SK-N-SH (cell line): ENCODE data around the gene ETV3. TPM values are rescaled to one million over a fixed set of nuclear protein-coding genes. Genes with fewer than 3 reads are reported as not detected.

Experiments used
- CTCF ChIA-PET: fragments of 300-600, 350-600 bp; formaldehyde crosslinking; extraction: SDS; loops from one replicate; lab custom pipeline; 2021; lab: Yijun Ruan, JAX
- POLR2A ChIA-PET: fragments of 350-600 bp; sonication (Branson Sonifier 250); formaldehyde crosslinking; extraction: SDS; loops from one replicate; lab custom pipeline; 2020; ENCODE audit warnings: antibody characterized with exemption, inconsistent platforms; lab: Yijun Ruan, JAX
- DNase-seq: peaks from one replicate; pipeline ENCODE4 v3.0.0; 2012
- H2AFZ ChIP-seq: fragments of 200-600 bp; sonication (generic); 2 replicates; pipeline ENCODE4 v1.8.1; 2016; ENCODE audit warnings: antibody characterized with exemption, mild to moderate bottlenecking, low read depth
- H3F3A ChIP-seq: fragments of 200-600 bp; sonication (generic); replicated peaks from 2 replicates; pipeline ENCODE3; 2016; ENCODE audit warnings: antibody characterized with exemption, mild to moderate bottlenecking; ENCODE audit not compliant: insufficient read depth
- H3K27ac ChIP-seq, 2 experiments: fragments of 200-500 bp in 1 of 2; fragments of 200-600 bp in 1 of 2; sonication (Bioruptor generic) in 1 of 2; sonication (generic), shearing (Covaris generic) in 1 of 2; 2 replicates each; pipeline versions ENCODE4 v1.5.1 to v1.6.1; 2014 to 2016; ENCODE audit warnings: low read depth in 2 of 2, inconsistent platforms in 1 of 2, low read length in 1 of 2, mild to moderate bottlenecking in 1 of 2, mixed read lengths in 1 of 2
- H3K27me3 ChIP-seq: fragments of 200-600 bp; sonication (generic), shearing (Covaris generic); 2 replicates; pipeline ENCODE4 v1.6.1; 2016; ENCODE audit warnings: mixed run types; ENCODE audit not compliant: insufficient read depth
- H3K36me3 ChIP-seq, 2 experiments: fragments of 200-500 bp in 1 of 2; fragments of 200-600 bp in 1 of 2; sonication (Bioruptor generic) in 1 of 2; sonication (generic) in 1 of 2; replicated peaks in 1 of 2; 2 replicates each; pipeline versions ENCODE3 to v1.5.1; 2014 to 2016; ENCODE audit warnings: low read length in 1 of 2, mild to moderate bottlenecking in 1 of 2; ENCODE audit not compliant: insufficient read depth in 2 of 2, control insufficient read depth in 1 of 2
- H3K4me1 ChIP-seq, 2 experiments: fragments of 200-500 bp in 1 of 2; fragments of 200-600 bp in 1 of 2; sonication (Bioruptor generic) in 1 of 2; sonication (generic), shearing (Covaris generic) in 1 of 2; 2 replicates each; pipeline versions ENCODE4 v1.5.1 to v1.6.1; 2014 to 2016; ENCODE audit warnings: low read depth in 1 of 2, low read length in 1 of 2, mixed run types in 1 of 2; ENCODE audit not compliant: insufficient read depth in 2 of 2, control insufficient read depth in 1 of 2
- H3K4me2 ChIP-seq: fragments of 200-600 bp; sonication (generic), shearing (Covaris generic); 2 replicates; pipeline ENCODE4 v1.6.1; 2017; ENCODE audit warnings: mixed run types
- H3K4me3 ChIP-seq, 2 experiments: fragments of 200-500 bp in 1 of 2; fragments of 200-600 bp in 1 of 2; sonication (Bioruptor generic) in 1 of 2; sonication (generic), shearing (Covaris generic) in 1 of 2; 2 replicates each; pipeline versions ENCODE4 v1.5.1 to v1.8.1; 2014 to 2016; ENCODE audit warnings: low read depth in 2 of 2, inconsistent platforms in 1 of 2, low read length in 1 of 2, mild to moderate bottlenecking in 1 of 2, mixed read lengths in 1 of 2, moderate library complexity in 1 of 2
- H3K79me2 ChIP-seq: fragments of 200-600 bp; sonication (generic); 2 replicates; pipeline ENCODE4 v1.8.1; 2017; ENCODE audit warnings: mild to moderate bottlenecking; ENCODE audit not compliant: insufficient read depth
- H3K9ac ChIP-seq: fragments of 200-600 bp; sonication (generic); 2 replicates; pipeline ENCODE4 v1.6.1; 2017; ENCODE audit warnings: mixed run types
- H3K9me2 ChIP-seq: fragments of 200-600 bp; sonication (generic); 2 replicates; pipeline ENCODE4 v1.6.1; 2017; ENCODE audit warnings: mixed run types
- H3K9me3 ChIP-seq: fragments of 200-600 bp; sonication (generic); 2 replicates; pipeline ENCODE4 v1.6.1; 2017; ENCODE audit warnings: mixed run types, mild to moderate bottlenecking, moderate library complexity
- H4K20me1 ChIP-seq: fragments of 200-600 bp; sonication (generic); 2 replicates; pipeline ENCODE4 v1.6.1; 2017; ENCODE audit warnings: mild to moderate bottlenecking, mixed run types; ENCODE audit not compliant: insufficient read depth
- ELF1 ChIP-seq: IDR thresholded peaks from 2 replicates; pipeline ENCODE4 v1.4.0; 2012
- EP300 ChIP-seq, 2 experiments: IDR thresholded peaks; 2 replicates each; pipeline versions ENCODE4 v1.4.0 to v1.6.1; 2012; ENCODE audit warnings: borderline replicate concordance in 1 of 2, low read depth in 1 of 2, low read length in 1 of 2
- EZH2phosphoT487 ChIP-seq: fragments of 200-600 bp; sonication (generic); IDR thresholded peaks from 2 replicates; pipeline ENCODE4 v1.6.1; 2017; ENCODE audit warnings: low read depth, mixed run types, mild to moderate bottlenecking, antibody characterized with exemption, moderate library complexity, borderline replicate concordance
- GABPA ChIP-seq: IDR thresholded peaks from 2 replicates; pipeline ENCODE4 v1.4.0; 2012; ENCODE audit warnings: low read depth, mild to moderate bottlenecking
- JUND ChIP-seq: IDR thresholded peaks from 2 replicates; pipeline ENCODE4 v1.4.0; 2012
- MXI1 ChIP-seq: IDR thresholded peaks from 2 replicates; pipeline ENCODE4 v1.6.1; 2012; ENCODE audit warnings: mild to moderate bottlenecking, low read depth, low read length, improper control_type of control experiment
- NFIC ChIP-seq: IDR thresholded peaks from 2 replicates; pipeline ENCODE4 v1.4.0; 2012; ENCODE audit warnings: borderline replicate concordance
- NRF1 ChIP-seq: IDR thresholded peaks from 2 replicates; pipeline ENCODE4 v1.6.1; 2012; ENCODE audit warnings: low read depth, mild to moderate bottlenecking, low read length
- RCOR1 ChIP-seq: fragments of 150-350 bp; IDR thresholded peaks from 2 replicates; pipeline ENCODE4 v1.6.1; 2017; ENCODE audit warnings: antibody characterized with exemption, low read length
- RFX5 ChIP-seq: IDR thresholded peaks from 2 replicates; pipeline ENCODE4 v1.6.1; 2012; ENCODE audit warnings: mild to moderate bottlenecking, improper control_type of control experiment, low read length
- RXRA ChIP-seq: IDR thresholded peaks from 2 replicates; pipeline ENCODE4 v1.4.0; 2012; ENCODE audit warnings: low read depth, mild to moderate bottlenecking, borderline replicate concordance
- TEAD4 ChIP-seq: IDR thresholded peaks from 2 replicates; pipeline ENCODE4 v1.4.0; 2012; ENCODE audit warnings: mild to moderate bottlenecking, borderline replicate concordance; ENCODE audit not compliant: insufficient read depth
- YY1 ChIP-seq: IDR thresholded peaks from 2 replicates; pipeline ENCODE4 v1.4.0; 2012; ENCODE audit warnings: low read depth, mild to moderate bottlenecking
- WGBS: methylation state at CpG from one replicate; pipeline ENCODE4 v1.1.6; 2017; ENCODE audit warnings: low lambda C conversion rate; 5-methylcytosine and 5-hydroxymethylcytosine counted together
- polyA plus RNA-seq, 3 experiments: library from polyadenylated mRNA; depleted of rRNA; stranded (reverse); fragments of >200 nt; gene quantifications; 2 replicates each; pipeline ENCODE4 v1.2.3, GENCODE V29; 2012
- TF ChIP-seq, protein P1 (sequence below): IDR thresholded peaks from 2 replicates; pipeline ENCODE4 v1.6.1; 2012; ENCODE audit warnings: mild to moderate bottlenecking, low read depth, low read length, moderate library complexity
- TF ChIP-seq, protein P2 (sequence below): fragments of 200-600 bp; sonication (generic); IDR thresholded peaks from 2 replicates; pipeline ENCODE4 v1.6.1; 2017; ENCODE audit warnings: antibody characterized with exemption, mild to moderate bottlenecking, moderate library complexity
- TF ChIP-seq, protein P3 (sequence below): IDR thresholded peaks from 2 replicates; pipeline ENCODE4 v1.4.0; 2012; ENCODE audit warnings: low read depth, borderline replicate concordance
- TF ChIP-seq, protein P4 (sequence below): IDR thresholded peaks from 2 replicates; pipeline ENCODE4 v1.4.0; 2012; ENCODE audit warnings: low read depth, borderline replicate concordance
- TF ChIP-seq, protein P5 (sequence below): fragments of 150-350 bp; IDR thresholded peaks from 2 replicates; pipeline ENCODE4 v1.6.1; 2017; ENCODE audit warnings: antibody characterized with exemption, low read length, low read depth, borderline replicate concordance
- TF ChIP-seq, protein P6 (sequence below): IDR thresholded peaks from 2 replicates; pipeline ENCODE4; 2012

Gene ETV3
- polyA plus RNA-seq, 1 of the 3 experiments (the other 2 are of a cell fraction): 5.4 TPM

DNA sequence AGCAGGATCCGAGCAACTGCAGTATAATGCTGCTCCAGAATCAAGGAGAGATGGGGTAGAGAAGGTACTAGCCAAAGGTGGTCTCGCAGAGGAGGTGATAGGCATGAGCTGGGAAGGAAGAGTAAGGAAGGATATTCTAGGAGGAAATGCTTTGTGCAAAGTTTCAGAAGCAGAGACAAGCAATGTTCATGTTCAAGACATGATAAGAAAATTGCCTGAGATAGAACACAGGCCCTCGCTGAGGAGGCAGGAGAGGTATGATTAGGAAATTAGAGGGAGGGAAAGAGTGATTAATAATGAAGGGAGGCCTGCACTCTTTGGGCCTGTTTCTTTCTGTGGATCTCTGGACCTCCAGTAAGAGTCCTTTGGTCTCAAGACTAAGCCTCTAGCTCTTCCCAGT lies 12.9 kb upstream of the ETV3 start:
- Histone ChIP-seq H3F3A (no peaks in the 10 kb centered on the region), H3K4me2 (no peak overlapping the region), H3K9ac (no peak overlapping the region), H3K4me1 (peaks cover 26 to 27% of the 10 kb centered on the region in 2 experiments; a peak in 2 of 4 replicates), H3K27me3 (no peaks in the 10 kb centered on the region; the same call in 1 of the 2 replicates), H3K4me3 (no peak overlapping the region), H3K36me3 (no peaks in the 10 kb centered on the region), H3K27ac (no peak overlapping the region), H3K9me2 (no peaks in the 10 kb centered on the region), H3K79me2 (no peaks in the 10 kb centered on the region), H2AFZ (no peak overlapping the region), H3K9me3 (no peaks in the 10 kb centered on the region), H4K20me1 (no peaks in the 10 kb centered on the region)
- no peak for DNase-seq
- TF ChIP-seq RFX5 (no peak), JUND (no peak), ELF1 (no peak), GABPA (no peak), NRF1 (no peak), TEAD4 (no peak), EZH2phosphoT487 (no peak), RXRA (no peak), YY1 (no peak), MXI1 (no peak), EP300 (IDR thresholded peaks at IDR 0.05; ENCODE audit: borderline replicate concordance in 1 of 2, low read depth in 1 of 2, low read length in 1 of 2) (no peak), RCOR1 (no peak), NFIC (no peak)
- TF ChIP-seq, protein P1, sequence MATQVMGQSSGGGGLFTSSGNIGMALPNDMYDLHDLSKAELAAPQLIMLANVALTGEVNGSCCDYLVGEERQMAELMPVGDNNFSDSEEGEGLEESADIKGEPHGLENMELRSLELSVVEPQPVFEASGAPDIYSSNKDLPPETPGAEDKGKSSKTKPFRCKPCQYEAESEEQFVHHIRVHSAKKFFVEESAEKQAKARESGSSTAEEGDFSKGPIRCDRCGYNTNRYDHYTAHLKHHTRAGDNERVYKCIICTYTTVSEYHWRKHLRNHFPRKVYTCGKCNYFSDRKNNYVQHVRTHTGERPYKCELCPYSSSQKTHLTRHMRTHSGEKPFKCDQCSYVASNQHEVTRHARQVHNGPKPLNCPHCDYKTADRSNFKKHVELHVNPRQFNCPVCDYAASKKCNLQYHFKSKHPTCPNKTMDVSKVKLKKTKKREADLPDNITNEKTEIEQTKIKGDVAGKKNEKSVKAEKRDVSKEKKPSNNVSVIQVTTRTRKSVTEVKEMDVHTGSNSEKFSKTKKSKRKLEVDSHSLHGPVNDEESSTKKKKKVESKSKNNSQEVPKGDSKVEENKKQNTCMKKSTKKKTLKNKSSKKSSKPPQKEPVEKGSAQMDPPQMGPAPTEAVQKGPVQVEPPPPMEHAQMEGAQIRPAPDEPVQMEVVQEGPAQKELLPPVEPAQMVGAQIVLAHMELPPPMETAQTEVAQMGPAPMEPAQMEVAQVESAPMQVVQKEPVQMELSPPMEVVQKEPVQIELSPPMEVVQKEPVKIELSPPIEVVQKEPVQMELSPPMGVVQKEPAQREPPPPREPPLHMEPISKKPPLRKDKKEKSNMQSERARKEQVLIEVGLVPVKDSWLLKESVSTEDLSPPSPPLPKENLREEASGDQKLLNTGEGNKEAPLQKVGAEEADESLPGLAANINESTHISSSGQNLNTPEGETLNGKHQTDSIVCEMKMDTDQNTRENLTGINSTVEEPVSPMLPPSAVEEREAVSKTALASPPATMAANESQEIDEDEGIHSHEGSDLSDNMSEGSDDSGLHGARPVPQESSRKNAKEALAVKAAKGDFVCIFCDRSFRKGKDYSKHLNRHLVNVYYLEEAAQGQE: no peak
- TF ChIP-seq, protein P2, sequence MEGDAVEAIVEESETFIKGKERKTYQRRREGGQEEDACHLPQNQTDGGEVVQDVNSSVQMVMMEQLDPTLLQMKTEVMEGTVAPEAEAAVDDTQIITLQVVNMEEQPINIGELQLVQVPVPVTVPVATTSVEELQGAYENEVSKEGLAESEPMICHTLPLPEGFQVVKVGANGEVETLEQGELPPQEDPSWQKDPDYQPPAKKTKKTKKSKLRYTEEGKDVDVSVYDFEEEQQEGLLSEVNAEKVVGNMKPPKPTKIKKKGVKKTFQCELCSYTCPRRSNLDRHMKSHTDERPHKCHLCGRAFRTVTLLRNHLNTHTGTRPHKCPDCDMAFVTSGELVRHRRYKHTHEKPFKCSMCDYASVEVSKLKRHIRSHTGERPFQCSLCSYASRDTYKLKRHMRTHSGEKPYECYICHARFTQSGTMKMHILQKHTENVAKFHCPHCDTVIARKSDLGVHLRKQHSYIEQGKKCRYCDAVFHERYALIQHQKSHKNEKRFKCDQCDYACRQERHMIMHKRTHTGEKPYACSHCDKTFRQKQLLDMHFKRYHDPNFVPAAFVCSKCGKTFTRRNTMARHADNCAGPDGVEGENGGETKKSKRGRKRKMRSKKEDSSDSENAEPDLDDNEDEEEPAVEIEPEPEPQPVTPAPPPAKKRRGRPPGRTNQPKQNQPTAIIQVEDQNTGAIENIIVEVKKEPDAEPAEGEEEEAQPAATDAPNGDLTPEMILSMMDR: no peak
- TF ChIP-seq, protein P3, sequence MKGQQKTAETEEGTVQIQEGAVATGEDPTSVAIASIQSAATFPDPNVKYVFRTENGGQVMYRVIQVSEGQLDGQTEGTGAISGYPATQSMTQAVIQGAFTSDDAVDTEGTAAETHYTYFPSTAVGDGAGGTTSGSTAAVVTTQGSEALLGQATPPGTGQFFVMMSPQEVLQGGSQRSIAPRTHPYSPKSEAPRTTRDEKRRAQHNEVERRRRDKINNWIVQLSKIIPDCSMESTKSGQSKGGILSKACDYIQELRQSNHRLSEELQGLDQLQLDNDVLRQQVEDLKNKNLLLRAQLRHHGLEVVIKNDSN: no peak
- TF ChIP-seq, protein P4, sequence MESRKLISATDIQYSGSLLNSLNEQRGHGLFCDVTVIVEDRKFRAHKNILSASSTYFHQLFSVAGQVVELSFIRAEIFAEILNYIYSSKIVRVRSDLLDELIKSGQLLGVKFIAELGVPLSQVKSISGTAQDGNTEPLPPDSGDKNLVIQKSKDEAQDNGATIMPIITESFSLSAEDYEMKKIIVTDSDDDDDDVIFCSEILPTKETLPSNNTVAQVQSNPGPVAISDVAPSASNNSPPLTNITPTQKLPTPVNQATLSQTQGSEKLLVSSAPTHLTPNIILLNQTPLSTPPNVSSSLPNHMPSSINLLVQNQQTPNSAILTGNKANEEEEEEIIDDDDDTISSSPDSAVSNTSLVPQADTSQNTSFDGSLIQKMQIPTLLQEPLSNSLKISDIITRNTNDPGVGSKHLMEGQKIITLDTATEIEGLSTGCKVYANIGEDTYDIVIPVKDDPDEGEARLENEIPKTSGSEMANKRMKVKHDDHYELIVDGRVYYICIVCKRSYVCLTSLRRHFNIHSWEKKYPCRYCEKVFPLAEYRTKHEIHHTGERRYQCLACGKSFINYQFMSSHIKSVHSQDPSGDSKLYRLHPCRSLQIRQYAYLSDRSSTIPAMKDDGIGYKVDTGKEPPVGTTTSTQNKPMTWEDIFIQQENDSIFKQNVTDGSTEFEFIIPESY: no peak
- TF ChIP-seq, protein P5, sequence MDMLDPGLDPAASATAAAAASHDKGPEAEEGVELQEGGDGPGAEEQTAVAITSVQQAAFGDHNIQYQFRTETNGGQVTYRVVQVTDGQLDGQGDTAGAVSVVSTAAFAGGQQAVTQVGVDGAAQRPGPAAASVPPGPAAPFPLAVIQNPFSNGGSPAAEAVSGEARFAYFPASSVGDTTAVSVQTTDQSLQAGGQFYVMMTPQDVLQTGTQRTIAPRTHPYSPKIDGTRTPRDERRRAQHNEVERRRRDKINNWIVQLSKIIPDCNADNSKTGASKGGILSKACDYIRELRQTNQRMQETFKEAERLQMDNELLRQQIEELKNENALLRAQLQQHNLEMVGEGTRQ: no peak
- TF ChIP-seq, protein P6, sequence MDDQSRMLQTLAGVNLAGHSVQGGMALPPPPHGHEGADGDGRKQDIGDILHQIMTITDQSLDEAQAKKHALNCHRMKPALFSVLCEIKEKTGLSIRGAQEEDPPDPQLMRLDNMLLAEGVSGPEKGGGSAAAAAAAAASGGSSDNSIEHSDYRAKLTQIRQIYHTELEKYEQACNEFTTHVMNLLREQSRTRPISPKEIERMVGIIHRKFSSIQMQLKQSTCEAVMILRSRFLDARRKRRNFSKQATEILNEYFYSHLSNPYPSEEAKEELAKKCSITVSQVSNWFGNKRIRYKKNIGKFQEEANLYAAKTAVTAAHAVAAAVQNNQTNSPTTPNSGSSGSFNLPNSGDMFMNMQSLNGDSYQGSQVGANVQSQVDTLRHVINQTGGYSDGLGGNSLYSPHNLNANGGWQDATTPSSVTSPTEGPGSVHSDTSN: no peak
- ChIA-PET CTCF (interaction anchor here (1.3 to 18.9 kb wide), 3 partner anchors 11 to 77 kb away, joined by 4 to 586 read pairs (median 194); partner anchors contain the start of gene ETV3), POLR2A (no interaction called here)
- WGBS: 77% methylated on average over 3 of the region's 3 CpGs
